IPS-20b (cell line): Measurements from ENCODE around the gene LACTB.

Experiments
- H3K27ac ChIP-seq: one replicate; pipeline ENCODE4 v1.5.1; 2013; ENCODE audit warnings: low read length
- H3K27me3 ChIP-seq: 2 replicates; pipeline ENCODE4 v1.6.1; 2013; ENCODE audit warnings: mild to moderate bottlenecking, low read length, inconsistent platforms; ENCODE audit not compliant: insufficient read depth
- H3K36me3 ChIP-seq: 2 replicates; pipeline ENCODE4 v1.6.1; 2013; ENCODE audit warnings: low read depth, mild to moderate bottlenecking, inconsistent platforms, low read length, moderate library complexity; ENCODE audit not compliant: insufficient read depth
- H3K4me1 ChIP-seq: 2 replicates; pipeline ENCODE4 v1.6.1; 2013; ENCODE audit warnings: mild to moderate bottlenecking, control low read depth, inconsistent platforms, low read length, moderate library complexity; ENCODE audit not compliant: insufficient read depth
- H3K4me3 ChIP-seq: 2 replicates; pipeline ENCODE4 v1.5.1; 2013; ENCODE audit warnings: mild to moderate bottlenecking, low read length, inconsistent platforms
- H3K9ac ChIP-seq: 2 replicates; pipeline ENCODE4 v1.6.1; 2013; ENCODE audit warnings: low read depth, mild to moderate bottlenecking, inconsistent platforms, low read length, moderate library complexity
- H3K9me3 ChIP-seq: 2 replicates; pipeline ENCODE4 v1.6.1; 2013; ENCODE audit warnings: mild to moderate bottlenecking, low read depth, low read length, inconsistent platforms; ENCODE audit not compliant: insufficient read depth

LACTB gene

DNA sequence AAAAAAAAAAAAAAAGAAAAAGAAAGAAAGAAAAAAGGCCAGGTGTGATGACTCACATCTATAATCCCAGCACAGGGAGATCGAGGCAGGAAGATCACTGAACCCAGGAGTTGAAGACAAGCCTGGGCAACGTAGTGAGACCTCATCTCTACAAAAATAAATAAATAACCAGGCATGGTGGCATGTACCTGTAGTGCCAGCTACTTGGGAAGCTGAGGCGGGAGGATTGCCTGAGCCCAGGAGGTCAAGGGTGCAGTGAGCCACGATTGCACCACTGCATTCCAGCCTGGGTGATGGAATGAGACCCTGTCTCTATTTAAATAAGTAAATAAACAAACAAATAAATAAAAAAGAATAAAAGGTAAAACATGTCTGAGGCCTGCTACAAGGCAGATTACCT is 39.3 kb upstream of the LACTB start:
- no peaks in the 10 kb centered on the region for H3K36me3 ChIP-seq
- H3K27ac ChIP-seq, result peak overlapping the region; percentile 64
- no peaks in the 10 kb centered on the region for H3K9me3 ChIP-seq
- no peaks in the 10 kb centered on the region for H3K27me3 ChIP-seq
- H3K4me1 ChIP-seq, result peaks cover 53% of the 10 kb centered on the region
- no peak overlapping the region; the same call in 1 of the 2 replicates for H3K4me3 ChIP-seq
- H3K9ac ChIP-seq, result peak overlapping the region; percentile 77

DNA sequence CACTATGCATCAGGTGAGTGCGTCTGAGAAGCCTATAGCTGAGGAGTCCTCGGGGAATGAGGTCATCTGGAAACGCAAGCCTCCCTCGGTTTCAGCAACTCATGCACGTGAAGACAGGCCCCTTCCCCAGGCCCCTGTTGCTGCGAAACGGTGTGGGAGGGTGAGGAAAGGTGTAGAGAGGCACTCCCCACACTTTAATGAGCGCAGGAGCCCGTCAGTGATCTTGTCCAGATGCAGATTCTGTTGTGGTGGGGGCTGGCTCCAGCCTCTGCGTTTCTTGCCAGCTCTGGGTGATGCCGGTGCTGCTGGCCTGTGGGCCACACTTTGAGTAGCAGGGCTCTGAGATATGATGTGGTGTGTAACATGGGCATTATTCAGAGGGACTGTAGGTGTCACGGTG is 38.6 kb upstream of the LACTB start:
- H3K27ac ChIP-seq, result peak overlapping the region; percentile 37
- no peak overlapping the region for H3K4me3 ChIP-seq
- peak overlapping the region; percentile 62 for H3K9ac ChIP-seq
- H3K27me3 ChIP-seq, result no peaks in the 10 kb centered on the region
- no peaks in the 10 kb centered on the region for H3K9me3 ChIP-seq
- no peaks in the 10 kb centered on the region for H3K36me3 ChIP-seq
- peaks cover 48% of the 10 kb centered on the region for H3K4me1 ChIP-seq

DNA sequence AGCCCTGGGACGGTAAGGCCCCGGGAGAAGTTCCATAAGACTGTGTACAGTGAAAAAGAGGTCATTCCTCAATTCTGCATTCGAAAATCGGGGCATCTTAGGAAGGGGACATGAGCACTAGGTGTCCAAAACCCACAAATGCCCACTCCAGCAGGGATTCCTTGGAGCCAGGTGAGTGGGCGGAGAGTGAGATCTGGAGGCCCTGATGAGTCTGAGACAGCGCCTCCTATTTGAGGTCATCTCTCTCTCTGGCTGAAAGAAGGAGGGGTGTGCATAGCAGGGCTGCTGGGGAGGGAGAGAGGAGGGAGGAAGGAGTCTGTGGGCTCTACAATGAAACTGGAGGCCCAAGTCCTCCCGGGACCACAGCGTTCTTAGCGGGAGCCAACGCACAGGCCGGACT is 38.1 kb upstream of the LACTB start:
- Histone ChIP-seq H3K4me3 (no peak overlapping the region), H3K9me3 (no peaks in the 10 kb centered on the region), H3K27me3 (no peaks in the 10 kb centered on the region), H3K9ac (peak overlapping the region; percentile 62), H3K36me3 (no peaks in the 10 kb centered on the region), H3K4me1 (peaks cover 45% of the 10 kb centered on the region), H3K27ac (peak overlapping the region; percentile 37)

DNA sequence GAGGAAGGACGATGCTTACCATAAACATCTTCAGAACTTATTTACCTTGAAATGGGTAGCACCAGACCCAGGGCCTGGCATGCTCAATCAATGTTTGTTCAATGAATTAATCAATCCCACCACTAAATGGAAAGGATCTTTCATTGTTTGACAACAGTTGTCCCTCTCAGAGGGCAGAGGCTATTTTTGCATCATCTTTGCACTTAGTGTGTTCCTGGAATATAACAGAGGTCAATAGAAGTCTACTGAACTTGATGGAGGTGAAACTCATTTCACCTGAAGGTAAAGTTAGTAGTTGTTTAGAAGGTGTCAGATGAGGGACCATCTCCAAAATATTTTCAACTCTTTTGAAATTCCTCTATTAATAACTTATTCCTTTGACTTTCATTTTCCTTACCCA is 36.9 kb upstream of the LACTB start:
- Histone ChIP-seq H3K36me3 (no peaks in the 10 kb centered on the region), H3K27ac (no peak overlapping the region), H3K9me3 (no peaks in the 10 kb centered on the region), H3K9ac (no peak overlapping the region), H3K27me3 (no peaks in the 10 kb centered on the region), H3K4me1 (peaks cover 55% of the 10 kb centered on the region), H3K4me3 (no peak overlapping the region)

DNA sequence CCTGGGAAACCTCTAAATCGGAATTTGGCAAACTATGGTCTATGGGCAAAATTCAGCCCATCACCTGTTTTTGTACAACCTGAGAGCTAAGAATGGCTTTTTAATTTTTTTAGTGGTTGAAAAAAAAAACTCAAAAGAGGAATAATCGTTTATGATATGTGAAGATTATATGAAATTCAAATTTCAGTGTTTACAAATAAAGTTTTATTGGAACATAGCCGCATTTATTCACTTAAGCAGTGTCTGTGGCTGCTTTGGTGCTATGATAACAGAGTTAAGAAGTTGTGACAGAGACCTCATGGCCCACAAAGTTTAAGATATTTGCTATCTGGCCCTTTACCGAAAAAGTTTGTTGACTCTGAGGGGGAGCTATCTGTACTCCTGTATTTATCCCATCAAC is 36.4 kb upstream of the LACTB start:
- Histone ChIP-seq H3K4me3 (no peak overlapping the region), H3K9ac (no peak overlapping the region), H3K36me3 (no peaks in the 10 kb centered on the region), H3K9me3 (no peaks in the 10 kb centered on the region), H3K4me1 (peaks cover 59% of the 10 kb centered on the region), H3K27ac (no peak overlapping the region), H3K27me3 (no peaks in the 10 kb centered on the region)

DNA sequence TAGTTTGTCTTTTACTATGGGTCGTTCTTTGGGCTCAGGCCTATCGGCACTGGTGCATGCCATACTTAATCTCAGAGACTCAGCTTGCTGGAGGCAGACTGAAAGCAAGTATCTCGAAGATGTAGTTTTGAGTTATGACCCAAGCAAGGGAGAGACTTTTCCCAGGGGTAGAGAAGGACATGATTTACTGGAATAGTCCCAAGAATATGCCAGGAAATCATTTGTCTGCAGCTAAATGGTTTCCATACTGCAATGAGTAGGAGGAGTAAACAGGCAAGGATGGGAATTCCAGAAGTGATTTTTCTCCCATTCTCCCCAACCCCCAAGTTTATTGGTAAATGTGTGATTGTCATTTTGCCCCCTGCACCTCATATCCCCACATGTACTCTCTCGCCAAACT is 35.4 kb upstream of the LACTB start:
- Histone ChIP-seq H3K9ac (peak overlapping the region; percentile 14; the same call in 1 of the 2 replicates), H3K27me3 (no peaks in the 10 kb centered on the region), H3K4me1 (peaks cover 53% of the 10 kb centered on the region), H3K36me3 (no peaks in the 10 kb centered on the region), H3K9me3 (no peaks in the 10 kb centered on the region), H3K4me3 (no peak overlapping the region), H3K27ac (no peak overlapping the region)

DNA sequence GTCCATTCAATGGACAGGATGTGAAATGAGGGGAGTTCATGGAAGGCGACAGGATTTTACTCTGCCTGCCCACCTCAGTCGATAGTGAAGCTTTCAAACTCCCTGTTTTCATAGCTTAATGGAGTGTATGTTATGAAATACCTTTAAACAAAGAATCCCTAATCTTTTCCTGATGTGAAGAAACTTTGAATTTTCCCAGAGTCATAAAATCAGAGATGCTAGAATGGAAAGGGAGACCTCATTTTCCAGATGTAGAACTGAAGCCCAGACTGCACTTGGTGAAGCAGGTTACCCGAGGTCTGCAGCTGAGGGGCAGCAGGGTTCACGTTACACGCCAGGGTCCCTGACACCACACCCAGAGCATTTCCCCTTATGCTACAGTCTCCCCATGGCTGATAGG is 34.7 kb upstream of the LACTB start:
- Histone ChIP-seq H3K9me3 (no peaks in the 10 kb centered on the region), H3K9ac (peak overlapping the region; percentile 14; the same call in 1 of the 2 replicates), H3K36me3 (no peaks in the 10 kb centered on the region), H3K27me3 (no peaks in the 10 kb centered on the region), H3K4me3 (no peak overlapping the region), H3K27ac (no peak overlapping the region), H3K4me1 (peaks cover 50% of the 10 kb centered on the region)

DNA sequence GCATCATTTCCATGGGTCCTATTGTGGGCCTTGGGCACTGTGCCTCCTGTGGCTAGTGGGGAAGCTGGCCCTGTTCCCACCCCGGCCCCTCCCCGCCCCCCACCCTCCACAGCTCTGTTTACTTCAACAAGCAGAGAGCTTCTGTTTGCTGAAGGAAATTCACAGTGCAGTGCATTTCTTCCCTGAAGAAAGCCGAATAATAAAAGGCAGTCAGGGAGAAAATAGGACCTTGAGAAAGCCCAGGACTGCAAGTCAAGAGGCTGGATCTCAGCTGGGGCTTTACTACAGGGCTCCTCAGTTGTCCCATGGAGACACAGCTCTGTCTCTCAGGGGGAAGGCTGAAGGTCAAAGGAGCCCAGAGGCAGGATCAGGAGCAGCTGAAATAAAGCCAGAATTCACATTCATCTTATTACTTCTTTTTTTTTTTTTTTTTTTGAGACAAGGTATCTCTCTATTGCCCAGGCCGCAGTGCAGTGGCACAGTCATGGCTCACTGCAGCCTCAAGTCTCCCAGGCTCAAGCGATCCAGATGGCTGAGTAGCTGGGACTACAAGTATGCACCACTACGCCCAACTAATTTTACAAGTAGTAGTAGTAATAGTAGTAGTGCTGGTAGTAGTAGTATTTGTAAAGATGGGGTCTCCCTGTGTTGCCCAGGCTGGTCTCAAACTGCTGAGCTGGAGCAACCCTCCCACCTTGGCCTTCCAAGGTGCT is 33.0 kb upstream of the LACTB start:
- H3K4me1 ChIP-seq, result peaks cover 33% of the 10 kb centered on the region
- H3K4me3 ChIP-seq, result no peak overlapping the region
- H3K27ac ChIP-seq, result no peak overlapping the region

DNA sequence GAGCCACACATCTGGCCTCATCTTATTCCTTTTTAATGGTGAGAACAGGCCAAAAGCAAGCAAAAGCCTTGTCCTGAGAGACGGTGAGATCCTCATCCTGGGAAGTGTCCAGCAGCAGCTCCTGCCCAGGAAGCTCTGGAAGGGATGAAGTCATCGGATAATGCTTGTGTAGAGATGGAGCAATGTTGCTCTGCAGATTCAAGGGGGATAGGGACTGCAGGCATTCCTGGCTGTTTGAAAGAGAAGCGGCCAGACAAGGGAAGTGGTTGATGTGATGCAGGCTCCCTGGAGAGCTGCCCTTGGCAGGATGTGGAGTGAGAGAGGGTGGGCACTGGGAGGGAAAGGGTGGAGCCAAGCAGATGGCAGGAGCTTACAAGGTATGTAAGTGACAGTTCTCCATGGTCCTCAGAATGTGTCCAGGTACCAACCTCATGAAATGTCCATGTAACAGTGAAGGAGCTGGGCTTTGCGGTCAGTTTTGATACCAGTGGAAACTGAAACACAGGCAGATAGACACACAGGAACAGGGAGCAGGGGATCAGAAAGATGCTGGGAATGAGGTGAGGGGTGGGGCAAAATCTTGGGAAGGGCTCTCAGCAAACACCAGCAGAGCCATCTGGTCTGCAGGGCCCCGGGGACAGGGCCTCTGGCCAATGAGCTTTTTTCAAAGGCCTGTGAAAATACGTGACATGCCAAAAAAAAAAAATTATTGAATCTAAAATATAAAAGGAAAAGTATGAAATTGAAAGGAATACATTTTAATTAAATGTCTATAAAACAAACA is 32.2 kb upstream of the LACTB start:
- Histone ChIP-seq H3K4me1 (peaks cover 31% of the 10 kb centered on the region), H3K27ac (no peak overlapping the region), H3K27me3 (no peaks in the 10 kb centered on the region), H3K36me3 (no peaks in the 10 kb centered on the region), H3K9ac (peak overlapping the region; percentile 49; the same call in 1 of the 2 replicates), H3K4me3 (no peak overlapping the region), H3K9me3 (no peaks in the 10 kb centered on the region)

More for the DNA sequence above, 33.0 kb upstream of the LACTB start:
- Histone ChIP-seq H3K9me3 (no peaks in the 10 kb centered on the region), H3K36me3 (no peaks in the 10 kb centered on the region), H3K27me3 (no peaks in the 10 kb centered on the region), H3K9ac (peak overlapping the region; percentile 49; the same call in 1 of the 2 replicates)

DNA sequence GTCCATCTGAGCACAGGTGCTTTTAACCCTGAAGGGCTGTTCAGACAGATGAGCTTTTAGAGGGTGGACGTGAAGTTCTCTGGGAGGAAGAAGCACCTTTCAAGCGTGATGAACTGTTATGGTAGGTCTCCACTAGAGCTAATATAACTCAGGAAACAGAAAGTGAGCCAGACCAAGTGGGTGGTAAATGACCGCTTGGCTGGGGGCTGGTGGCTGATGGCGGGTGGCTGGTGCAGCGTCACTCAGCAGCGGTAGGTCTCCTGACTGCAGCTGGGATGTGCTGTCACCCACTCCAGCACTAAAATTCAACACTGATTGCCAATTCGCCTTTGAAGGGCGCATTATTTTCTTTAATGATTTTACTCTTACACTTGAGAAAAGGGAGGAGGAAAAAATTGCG is 31.2 kb upstream of the LACTB start:
- Histone ChIP-seq H3K9me3 (no peaks in the 10 kb centered on the region), H3K36me3 (no peaks in the 10 kb centered on the region), H3K27me3 (no peaks in the 10 kb centered on the region), H3K27ac (no peak overlapping the region), H3K4me1 (peaks cover 31% of the 10 kb centered on the region), H3K4me3 (no peak overlapping the region), H3K9ac (0 out of 2 replicates have a peak overlapping the region, but pooled peaks have one; percentile 13)

DNA sequence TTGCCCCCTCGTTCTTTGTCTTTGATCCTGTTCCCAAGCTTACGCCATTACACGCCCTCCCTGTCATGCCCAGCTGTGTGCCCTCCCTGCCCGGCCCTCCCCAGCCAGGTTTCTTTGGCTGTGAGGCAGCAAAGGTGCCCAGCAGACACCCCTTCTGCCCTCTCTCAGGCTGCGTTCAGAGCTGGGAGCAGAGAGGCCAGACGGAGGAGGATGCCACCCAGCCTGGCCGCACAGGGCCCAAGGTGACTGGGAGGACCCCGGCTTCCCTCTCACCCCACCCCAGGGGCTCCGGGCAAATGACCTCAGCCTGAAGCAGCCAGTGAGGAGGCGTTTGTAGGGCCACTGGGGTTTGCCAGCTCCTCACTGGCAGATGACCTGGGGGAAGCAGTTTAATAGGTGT is 30.8 kb upstream of the LACTB start:
- Histone ChIP-seq H3K27ac (no peak overlapping the region), H3K4me1 (peaks cover 31% of the 10 kb centered on the region)

More for the DNA sequence above, 30.8 kb upstream of the LACTB start:
- H3K36me3 ChIP-seq, result no peaks in the 10 kb centered on the region
- no peaks in the 10 kb centered on the region for H3K27me3 ChIP-seq
- H3K9ac ChIP-seq, result no peak overlapping the region
- no peaks in the 10 kb centered on the region for H3K9me3 ChIP-seq
- H3K4me3 ChIP-seq, result no peak overlapping the region
